Measurements from ENCODE around the gene RIF1. TPM values are rescaled to one million over a fixed set of nuclear protein-coding genes. Genes with fewer than 3 reads are reported as not detected.

RIF1 gene
- total RNA-seq, 1 experiment from 2014 or later = 37.1 TPM

DNA sequence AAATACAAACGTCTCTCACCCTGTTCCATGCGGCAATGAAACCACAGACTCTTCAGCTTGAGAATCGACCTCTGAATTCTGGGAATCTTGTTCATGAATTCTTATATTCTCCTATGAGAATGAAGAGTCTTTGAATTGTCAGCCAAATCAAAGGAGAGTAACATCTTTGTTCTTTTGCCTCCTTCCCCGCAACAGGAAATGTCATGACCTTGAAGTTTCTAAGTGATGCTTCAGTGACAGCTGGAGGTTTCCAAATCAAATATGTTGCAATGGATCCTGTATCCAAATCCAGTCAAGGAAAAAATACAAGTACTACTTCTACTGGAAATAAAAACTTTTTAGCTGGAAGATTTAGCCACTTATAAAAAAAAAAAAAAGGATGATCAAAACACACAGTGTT lies 30.5 kb upstream of the RIF1 start:
- TF ChIP-seq EZH2 (IDR thresholded peaks at IDR 0.05; ENCODE audit: low read length, unreplicated experiment) = no peak
- TF ChIP-seq EZH2phosphoT487 (IDR thresholded peaks at IDR 0.05; ENCODE audit: borderline replicate concordance, low read length) = no peak
- Histone ChIP-seq H3K9ac (ENCODE audit: low read length) (no peak overlapping the region), H4K20me1 (ENCODE audit: low read length) (no peaks in the 10 kb centered on the region), H3K79me2 (ENCODE audit: low read length) (no peaks in the 10 kb centered on the region), H3K4me3 (ENCODE audit: low read length) (no peak overlapping the region), H3F3A (ENCODE audit: low read length, unreplicated experiment) (no peaks in the 10 kb centered on the region), H3K4me1 (ENCODE audit: insufficient read depth, low read length) (peaks cover 6% of the 10 kb centered on the region), H3K27me3 (ENCODE audit: low read length) (no peaks in the 10 kb centered on the region), H3K9me2 (replicated peaks; ENCODE audit: low read length) (no peaks in the 10 kb centered on the region), H3K36me3 (ENCODE audit: low read depth, low read length) (no peaks in the 10 kb centered on the region), H3K4me2 (ENCODE audit: low read length) (no peak overlapping the region), H3K27ac (ENCODE audit: low read length) (no peak overlapping the region), H2AFZ (ENCODE audit: low read length) (no peak overlapping the region), H3K9me3 (ENCODE audit: low read length) (no peaks in the 10 kb centered on the region)
- no TSS peak for BruUV-seq (replicated peaks)
- POLR2A ChIA-PET (ENCODE audit: unreplicated experiment) = no interaction called here
- intact Hi-C loops (cut with micrococcal nuclease) = no loop called here
- DNase-seq (no peak), ATAC-seq (no peak)
- CTCF ChIA-PET = no interaction called here

DNA sequence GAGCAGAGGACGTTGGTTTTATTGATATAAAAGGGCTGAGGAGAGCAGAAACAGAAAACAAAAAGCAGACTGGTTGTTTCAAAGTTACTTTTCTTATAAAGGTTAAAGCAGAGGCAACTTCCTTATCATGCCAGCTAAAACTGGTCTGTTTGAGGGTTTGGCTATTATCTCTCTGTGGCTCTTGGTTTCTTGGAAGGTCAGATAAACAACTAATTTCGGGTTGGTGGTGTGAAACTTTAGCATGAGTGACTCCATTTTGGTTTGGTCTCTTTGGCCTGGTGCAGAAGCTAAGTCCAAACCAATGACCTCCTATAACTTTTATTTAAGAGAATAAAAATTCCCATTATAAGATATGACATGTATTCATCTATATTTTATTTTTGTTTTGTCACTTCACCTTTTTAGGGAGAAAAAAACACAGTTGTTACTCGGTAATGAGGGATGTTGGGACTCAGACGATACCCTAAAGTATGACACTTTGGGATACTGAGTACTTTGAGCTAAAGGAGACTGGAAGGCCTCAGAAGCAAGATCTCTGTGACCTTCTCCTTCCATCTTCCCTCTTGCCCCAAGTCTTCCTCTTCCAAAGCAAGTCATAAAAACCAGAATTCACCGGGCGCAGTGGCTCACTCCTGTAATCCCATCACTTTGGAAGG lies 29.0 kb upstream of the RIF1 start:
- Histone ChIP-seq H3K4me1 (ENCODE audit: insufficient read depth, low read length) (no peaks in the 10 kb centered on the region), H3K9me3 (ENCODE audit: low read length) (no peaks in the 10 kb centered on the region), H3K36me3 (ENCODE audit: low read depth, low read length) (no peaks in the 10 kb centered on the region), H3K9ac (ENCODE audit: low read length) (no peak overlapping the region), H3K4me2 (ENCODE audit: low read length) (no peak overlapping the region), H3F3A (ENCODE audit: low read length, unreplicated experiment) (no peaks in the 10 kb centered on the region), H3K79me2 (ENCODE audit: low read length) (no peaks in the 10 kb centered on the region), H3K27ac (ENCODE audit: low read length) (no peak overlapping the region), H3K27me3 (ENCODE audit: low read length) (no peaks in the 10 kb centered on the region), H3K4me3 (ENCODE audit: low read length) (no peak overlapping the region), H2AFZ (ENCODE audit: low read length) (no peak overlapping the region), H4K20me1 (ENCODE audit: low read length) (no peaks in the 10 kb centered on the region), H3K9me2 (replicated peaks; ENCODE audit: low read length) (no peaks in the 10 kb centered on the region)
- ATAC-seq = no peak
- TF ChIP-seq EZH2 (IDR thresholded peaks at IDR 0.05; ENCODE audit: low read length, unreplicated experiment) (no peak), EZH2phosphoT487 (IDR thresholded peaks at IDR 0.05; ENCODE audit: borderline replicate concordance, low read length) (no peak)
- TF ChIP-seq, protein P1, sequence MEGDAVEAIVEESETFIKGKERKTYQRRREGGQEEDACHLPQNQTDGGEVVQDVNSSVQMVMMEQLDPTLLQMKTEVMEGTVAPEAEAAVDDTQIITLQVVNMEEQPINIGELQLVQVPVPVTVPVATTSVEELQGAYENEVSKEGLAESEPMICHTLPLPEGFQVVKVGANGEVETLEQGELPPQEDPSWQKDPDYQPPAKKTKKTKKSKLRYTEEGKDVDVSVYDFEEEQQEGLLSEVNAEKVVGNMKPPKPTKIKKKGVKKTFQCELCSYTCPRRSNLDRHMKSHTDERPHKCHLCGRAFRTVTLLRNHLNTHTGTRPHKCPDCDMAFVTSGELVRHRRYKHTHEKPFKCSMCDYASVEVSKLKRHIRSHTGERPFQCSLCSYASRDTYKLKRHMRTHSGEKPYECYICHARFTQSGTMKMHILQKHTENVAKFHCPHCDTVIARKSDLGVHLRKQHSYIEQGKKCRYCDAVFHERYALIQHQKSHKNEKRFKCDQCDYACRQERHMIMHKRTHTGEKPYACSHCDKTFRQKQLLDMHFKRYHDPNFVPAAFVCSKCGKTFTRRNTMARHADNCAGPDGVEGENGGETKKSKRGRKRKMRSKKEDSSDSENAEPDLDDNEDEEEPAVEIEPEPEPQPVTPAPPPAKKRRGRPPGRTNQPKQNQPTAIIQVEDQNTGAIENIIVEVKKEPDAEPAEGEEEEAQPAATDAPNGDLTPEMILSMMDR (conservative IDR thresholded peaks at IDR 0.05; ENCODE audit: low read depth, low read length) = no peak
- BruUV-seq (replicated peaks) = no TSS peak
- ChIA-PET POLR2A (ENCODE audit: unreplicated experiment) (no interaction called here), CTCF (no interaction called here)
- no peak for DNase-seq
- intact Hi-C loops (cut with micrococcal nuclease) = no loop called here

DNA sequence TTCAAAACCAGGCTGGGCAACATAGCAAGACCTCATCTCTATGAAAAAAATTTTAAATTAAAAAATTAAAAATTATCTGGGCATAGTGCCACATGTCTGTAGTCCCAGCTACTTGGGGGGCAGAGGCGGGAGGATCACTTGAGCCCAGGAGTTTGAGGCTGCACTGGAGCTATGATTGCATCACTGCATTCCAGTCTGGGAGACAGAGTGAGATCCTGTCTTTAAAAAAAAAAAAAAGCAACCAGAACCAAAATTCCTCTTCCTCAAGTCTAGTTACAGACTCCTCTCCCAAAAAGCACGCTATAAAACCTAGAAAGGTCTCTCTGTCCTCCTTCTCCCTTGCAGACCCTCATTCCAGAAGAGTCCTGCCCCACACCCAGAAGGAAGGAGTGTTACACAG lies 28.4 kb upstream of the RIF1 start:
- Histone ChIP-seq H3K36me3 (ENCODE audit: low read depth, low read length) (no peaks in the 10 kb centered on the region), H3K79me2 (ENCODE audit: low read length) (no peaks in the 10 kb centered on the region), H4K20me1 (ENCODE audit: low read length) (no peaks in the 10 kb centered on the region), H3K9me2 (replicated peaks; ENCODE audit: low read length) (no peaks in the 10 kb centered on the region), H3K9me3 (ENCODE audit: low read length) (no peaks in the 10 kb centered on the region), H3K27ac (ENCODE audit: low read length) (no peak overlapping the region), H3F3A (ENCODE audit: low read length, unreplicated experiment) (no peaks in the 10 kb centered on the region), H3K27me3 (ENCODE audit: low read length) (no peaks in the 10 kb centered on the region), H2AFZ (ENCODE audit: low read length) (no peak overlapping the region), H3K4me1 (ENCODE audit: insufficient read depth, low read length) (no peaks in the 10 kb centered on the region), H3K4me2 (ENCODE audit: low read length) (no peak overlapping the region), H3K9ac (ENCODE audit: low read length) (no peak overlapping the region), H3K4me3 (ENCODE audit: low read length) (no peak overlapping the region)
- DNase-seq = no peak
- intact Hi-C loops (cut with micrococcal nuclease) = no loop called here
- ChIA-PET POLR2A (ENCODE audit: unreplicated experiment) (no interaction called here), CTCF (no interaction called here)
- no peak for ATAC-seq
- BruUV-seq (replicated peaks) = no TSS peak
- TF ChIP-seq EZH2phosphoT487 (IDR thresholded peaks at IDR 0.05; ENCODE audit: borderline replicate concordance, low read length) (no peak), EZH2 (IDR thresholded peaks at IDR 0.05; ENCODE audit: low read length, unreplicated experiment) (no peak)

DNA sequence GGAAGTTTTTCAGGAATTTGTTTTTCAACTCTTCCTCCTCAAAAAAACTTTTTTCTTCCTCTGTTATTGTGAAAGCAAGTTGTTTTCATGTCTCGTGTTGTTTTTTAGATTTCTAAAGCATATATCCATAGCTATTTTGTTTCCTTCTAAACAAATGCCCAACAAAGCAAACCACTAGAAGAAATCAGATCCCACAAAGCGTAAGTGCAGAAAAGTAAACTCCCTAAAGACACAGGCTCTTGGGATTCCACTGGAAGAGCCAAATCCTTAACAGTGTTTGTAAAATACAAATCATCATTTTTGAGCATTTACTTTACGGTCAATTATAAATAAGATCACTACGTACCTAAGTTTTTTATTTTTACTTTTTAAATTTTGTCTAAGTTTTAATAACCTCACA lies 21.7 kb upstream of the RIF1 start:
- Histone ChIP-seq H3K4me1 (ENCODE audit: insufficient read depth, low read length) (peaks cover 10% of the 10 kb centered on the region), H2AFZ (ENCODE audit: low read length) (no peak overlapping the region), H3K9me2 (replicated peaks; ENCODE audit: low read length) (no peaks in the 10 kb centered on the region), H3K27ac (ENCODE audit: low read length) (no peak overlapping the region), H4K20me1 (ENCODE audit: low read length) (no peaks in the 10 kb centered on the region), H3K9ac (ENCODE audit: low read length) (no peak overlapping the region), H3K79me2 (ENCODE audit: low read length) (no peaks in the 10 kb centered on the region), H3K36me3 (ENCODE audit: low read depth, low read length) (no peaks in the 10 kb centered on the region), H3K4me2 (ENCODE audit: low read length) (no peak overlapping the region), H3K27me3 (ENCODE audit: low read length) (no peaks in the 10 kb centered on the region), H3K4me3 (ENCODE audit: low read length) (no peak overlapping the region), H3K9me3 (ENCODE audit: low read length) (no peaks in the 10 kb centered on the region), H3F3A (ENCODE audit: low read length, unreplicated experiment) (no peaks in the 10 kb centered on the region)
- DNase-seq (no peak), ATAC-seq (no peak)
- CTCF ChIA-PET = no interaction called here
- intact Hi-C loops (cut with micrococcal nuclease) = no loop called here
- POLR2A ChIA-PET (ENCODE audit: unreplicated experiment) = no interaction called here
- no TSS peak for BruUV-seq (replicated peaks)
- TF ChIP-seq EZH2 (IDR thresholded peaks at IDR 0.05; ENCODE audit: low read length, unreplicated experiment) = no peak
- TF ChIP-seq, protein P1 (conservative IDR thresholded peaks at IDR 0.05; ENCODE audit: low read depth, low read length) = no peak
- no peak for TF ChIP-seq EZH2phosphoT487 (IDR thresholded peaks at IDR 0.05; ENCODE audit: borderline replicate concordance, low read length)

All from PC-3 (cell line).